Neural cell (in vitro differentiated cells): ENCODE results near the gene SLC12A9. TPM values are rescaled to one million over a fixed set of nuclear protein-coding genes. Genes with fewer than 3 reads are reported as not detected.
A peak's percentile ranks its signal among the peaks of the same experiment; 100 is the strongest.

Source experiments
- H2AFZ ChIP-seq: fragments of 200-600, 300-800 bp; sonication (generic), shearing (Covaris generic); 2 replicates; pipeline ENCODE4 v1.6.0; 2014; ENCODE audit warnings: low read depth, mild to moderate bottlenecking, antibody characterized with exemption, low read length, moderate library complexity
- H3F3A ChIP-seq: fragments of 200-600 bp; shearing (Covaris generic); 2 replicates; pipeline ENCODE4 v1.6.1; 2016; ENCODE audit warnings: mild to moderate bottlenecking, moderate library complexity, mixed read lengths, antibody characterized with exemption, low read length; ENCODE audit not compliant: insufficient read depth, poor library complexity, severe bottlenecking
- H3K27ac ChIP-seq: fragments of 200-600, 300-800 bp; sonication (generic), shearing (Covaris generic); 2 replicates; pipeline ENCODE4 v1.5.1; 2014; ENCODE audit warnings: mild to moderate bottlenecking, low read length, moderate library complexity
- H3K27me3 ChIP-seq: fragments of 300-800, 200-600 bp; sonication (generic), shearing (Covaris generic); 2 replicates; pipeline ENCODE4 v1.6.0; 2014; ENCODE audit warnings: mild to moderate bottlenecking, low read depth, low read length, moderate library complexity; ENCODE audit not compliant: insufficient read depth
- H3K36me3 ChIP-seq: fragments of 300-800, 200-600 bp; sonication (generic), shearing (Covaris generic); 2 replicates; pipeline ENCODE4 v1.5.1; 2014; ENCODE audit warnings: mild to moderate bottlenecking, antibody characterized with exemption, low read length, moderate library complexity; ENCODE audit not compliant: insufficient read depth
- H3K4me2 ChIP-seq: fragments of 300-800, 200-600 bp; sonication (generic), shearing (Covaris generic); 2 replicates; pipeline ENCODE4 v1.6.0; 2014; ENCODE audit warnings: mild to moderate bottlenecking, low read length
- H3K4me3 ChIP-seq: fragments of 300-800, 200-600 bp; sonication (generic), shearing (Covaris generic); 2 replicates; pipeline ENCODE4 v1.5.1; 2014; ENCODE audit warnings: mild to moderate bottlenecking, low read length, moderate library complexity
- H3K79me2 ChIP-seq: fragments of 200-600 bp; shearing (Covaris generic); replicated peaks from 2 replicates; pipeline ENCODE4 v1.6.0; 2014; ENCODE audit warnings: mild to moderate bottlenecking, low read length, moderate library complexity; ENCODE audit not compliant: insufficient read depth
- H3K9ac ChIP-seq: fragments of 300-800, 200-600 bp; sonication (generic), shearing (Covaris generic); 2 replicates; pipeline ENCODE4 v1.6.1; 2016; ENCODE audit warnings: mild to moderate bottlenecking, low read length, mixed read lengths
- H3K9me2 ChIP-seq: fragments of 200-600 bp; shearing (Covaris generic); 2 replicates; pipeline ENCODE4 v1.6.1; 2016; ENCODE audit warnings: mild to moderate bottlenecking, low read length, mixed read lengths; ENCODE audit not compliant: insufficient read depth
- H3K9me3 ChIP-seq: fragments of 200-600, 300-800 bp; sonication (generic), shearing (Covaris generic); 2 replicates; pipeline ENCODE4 v1.6.1; 2016; ENCODE audit warnings: mild to moderate bottlenecking, mixed run types, low read length, moderate library complexity, mixed read lengths
- H4K20me1 ChIP-seq: fragments of 200-600 bp; shearing (Covaris generic); 2 replicates; pipeline ENCODE4 v1.6.1; 2016; ENCODE audit warnings: mild to moderate bottlenecking, mixed run types; ENCODE audit not compliant: insufficient read depth
- EP300 ChIP-seq: fragments of 450-650 bp; conservative IDR thresholded peaks from 2 replicates; pipeline ENCODE4 v1.6.1; 2014; ENCODE audit warnings: antibody characterized with exemption, mild to moderate bottlenecking, moderate library complexity; ENCODE audit not compliant: poor library complexity, severe bottlenecking
- EZH2 ChIP-seq: fragments of 200-600, 300-800 bp; shearing (Covaris generic), sonication (generic); IDR thresholded peaks from 2 replicates; pipeline ENCODE4 v1.6.1; 2014; ENCODE audit warnings: antibody characterized with exemption, low read length, borderline replicate concordance, mild to moderate bottlenecking; ENCODE audit not compliant: insufficient read depth, poor library complexity, severe bottlenecking
- MXI1 ChIP-seq: fragments of 450-650 bp; conservative IDR thresholded peaks from 2 replicates; pipeline ENCODE4 v1.6.1; 2014; ENCODE audit warnings: antibody characterized with exemption, mild to moderate bottlenecking; ENCODE audit not compliant: poor library complexity, severe bottlenecking
- POLR2AphosphoS5 ChIP-seq: IDR thresholded peaks from 2 replicates; pipeline ENCODE4 v1.6.1; 2012
- RAD21 ChIP-seq: fragments of 450-650 bp; conservative IDR thresholded peaks from 2 replicates; pipeline ENCODE4 v1.6.1; 2014; ENCODE audit warnings: antibody characterized with exemption, mild to moderate bottlenecking, moderate library complexity
- SMC3 ChIP-seq: fragments of 450-650 bp; conservative IDR thresholded peaks from 2 replicates; pipeline ENCODE4 v1.6.1; 2014; ENCODE audit warnings: antibody characterized with exemption, mild to moderate bottlenecking, moderate library complexity; ENCODE audit not compliant: poor library complexity
- TAF1 ChIP-seq: IDR thresholded peaks from 2 replicates; pipeline ENCODE4 v1.6.1; 2012; ENCODE audit warnings: low read depth
- polyA plus RNA-seq: library from polyadenylated mRNA; depleted of rRNA; stranded (reverse); fragments of >200 nt; gene quantifications from 2 replicates; pipeline ENCODE4 v1.2.3, GENCODE V29; 2014
- TF ChIP-seq, protein P1 (sequence below): fragments of 450-650 bp; IDR thresholded peaks from 2 replicates; pipeline ENCODE4 v1.5.1; 2014; ENCODE audit warnings: antibody characterized with exemption, mild to moderate bottlenecking, moderate library complexity; ENCODE audit not compliant: poor library complexity, severe bottlenecking
- TF ChIP-seq, protein P2 (sequence below): IDR thresholded peaks from 2 replicates; pipeline ENCODE4 v1.6.1; 2012; ENCODE audit warnings: borderline replicate concordance

SLC12A9 gene
- polyA plus RNA-seq, 1 donor from 2014 or later, result 21.2 TPM

DNA sequence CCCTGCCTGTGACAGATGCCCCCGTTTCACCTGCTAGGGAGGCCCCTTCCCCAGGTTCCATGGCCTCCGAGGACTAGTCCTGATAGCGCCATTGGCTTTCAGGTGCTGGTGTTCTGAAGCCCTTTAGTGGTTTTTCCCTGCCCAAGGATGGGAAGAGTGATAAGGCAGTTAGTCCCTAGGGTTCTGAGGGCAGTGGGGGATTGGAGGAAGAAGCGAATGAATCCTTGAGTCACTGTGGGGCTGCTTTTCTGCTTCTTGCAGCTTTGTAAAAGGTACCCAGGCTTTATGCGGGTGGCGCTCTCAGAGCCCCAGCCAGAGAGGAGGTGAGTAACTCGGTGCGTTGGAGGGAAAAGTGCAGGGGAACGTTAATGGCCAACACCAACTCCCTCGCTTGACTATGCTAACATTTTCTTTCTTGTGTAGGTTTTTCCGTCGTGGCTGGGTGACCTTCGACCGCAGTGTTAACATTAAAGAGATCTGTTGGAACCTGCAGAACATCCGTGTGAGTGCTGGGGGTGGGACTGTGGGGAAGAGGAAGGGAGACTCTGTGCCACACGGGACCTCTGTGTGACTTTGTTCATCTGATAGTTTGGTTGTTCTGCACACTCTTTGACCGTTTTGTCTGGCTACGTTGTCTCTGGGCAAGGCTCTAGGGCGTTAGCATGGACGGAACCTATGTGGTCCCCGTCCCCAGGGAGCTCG is 33.1 kb downstream of the SLC12A9 start:
- no peak overlapping the region for H3K27ac ChIP-seq
- no peaks in the 10 kb centered on the region for H3K9me2 ChIP-seq
- H3F3A ChIP-seq, result no peaks in the 10 kb centered on the region
- peaks cover 18% of the 10 kb centered on the region for H3K36me3 ChIP-seq
- H2AFZ ChIP-seq, result no peak overlapping the region
- H3K4me2 ChIP-seq, result no peak overlapping the region
- TF ChIP-seq SMC3 (no peak), EP300 (no peak), POLR2AphosphoS5 (no peak), MXI1 (no peak), RAD21 (no peak), TAF1 (no peak), EZH2 (no peak)
- TF ChIP-seq, protein P1, sequence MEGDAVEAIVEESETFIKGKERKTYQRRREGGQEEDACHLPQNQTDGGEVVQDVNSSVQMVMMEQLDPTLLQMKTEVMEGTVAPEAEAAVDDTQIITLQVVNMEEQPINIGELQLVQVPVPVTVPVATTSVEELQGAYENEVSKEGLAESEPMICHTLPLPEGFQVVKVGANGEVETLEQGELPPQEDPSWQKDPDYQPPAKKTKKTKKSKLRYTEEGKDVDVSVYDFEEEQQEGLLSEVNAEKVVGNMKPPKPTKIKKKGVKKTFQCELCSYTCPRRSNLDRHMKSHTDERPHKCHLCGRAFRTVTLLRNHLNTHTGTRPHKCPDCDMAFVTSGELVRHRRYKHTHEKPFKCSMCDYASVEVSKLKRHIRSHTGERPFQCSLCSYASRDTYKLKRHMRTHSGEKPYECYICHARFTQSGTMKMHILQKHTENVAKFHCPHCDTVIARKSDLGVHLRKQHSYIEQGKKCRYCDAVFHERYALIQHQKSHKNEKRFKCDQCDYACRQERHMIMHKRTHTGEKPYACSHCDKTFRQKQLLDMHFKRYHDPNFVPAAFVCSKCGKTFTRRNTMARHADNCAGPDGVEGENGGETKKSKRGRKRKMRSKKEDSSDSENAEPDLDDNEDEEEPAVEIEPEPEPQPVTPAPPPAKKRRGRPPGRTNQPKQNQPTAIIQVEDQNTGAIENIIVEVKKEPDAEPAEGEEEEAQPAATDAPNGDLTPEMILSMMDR, result no peak
- TF ChIP-seq, protein P2, sequence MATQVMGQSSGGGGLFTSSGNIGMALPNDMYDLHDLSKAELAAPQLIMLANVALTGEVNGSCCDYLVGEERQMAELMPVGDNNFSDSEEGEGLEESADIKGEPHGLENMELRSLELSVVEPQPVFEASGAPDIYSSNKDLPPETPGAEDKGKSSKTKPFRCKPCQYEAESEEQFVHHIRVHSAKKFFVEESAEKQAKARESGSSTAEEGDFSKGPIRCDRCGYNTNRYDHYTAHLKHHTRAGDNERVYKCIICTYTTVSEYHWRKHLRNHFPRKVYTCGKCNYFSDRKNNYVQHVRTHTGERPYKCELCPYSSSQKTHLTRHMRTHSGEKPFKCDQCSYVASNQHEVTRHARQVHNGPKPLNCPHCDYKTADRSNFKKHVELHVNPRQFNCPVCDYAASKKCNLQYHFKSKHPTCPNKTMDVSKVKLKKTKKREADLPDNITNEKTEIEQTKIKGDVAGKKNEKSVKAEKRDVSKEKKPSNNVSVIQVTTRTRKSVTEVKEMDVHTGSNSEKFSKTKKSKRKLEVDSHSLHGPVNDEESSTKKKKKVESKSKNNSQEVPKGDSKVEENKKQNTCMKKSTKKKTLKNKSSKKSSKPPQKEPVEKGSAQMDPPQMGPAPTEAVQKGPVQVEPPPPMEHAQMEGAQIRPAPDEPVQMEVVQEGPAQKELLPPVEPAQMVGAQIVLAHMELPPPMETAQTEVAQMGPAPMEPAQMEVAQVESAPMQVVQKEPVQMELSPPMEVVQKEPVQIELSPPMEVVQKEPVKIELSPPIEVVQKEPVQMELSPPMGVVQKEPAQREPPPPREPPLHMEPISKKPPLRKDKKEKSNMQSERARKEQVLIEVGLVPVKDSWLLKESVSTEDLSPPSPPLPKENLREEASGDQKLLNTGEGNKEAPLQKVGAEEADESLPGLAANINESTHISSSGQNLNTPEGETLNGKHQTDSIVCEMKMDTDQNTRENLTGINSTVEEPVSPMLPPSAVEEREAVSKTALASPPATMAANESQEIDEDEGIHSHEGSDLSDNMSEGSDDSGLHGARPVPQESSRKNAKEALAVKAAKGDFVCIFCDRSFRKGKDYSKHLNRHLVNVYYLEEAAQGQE, result no peak
- H3K9ac ChIP-seq, result no peak overlapping the region
- no peaks in the 10 kb centered on the region for H3K9me3 ChIP-seq
- H3K27me3 ChIP-seq, result peaks cover under 1% of the 10 kb centered on the region
- H4K20me1 ChIP-seq, result no peaks in the 10 kb centered on the region
- H3K79me2 ChIP-seq, result peaks cover 5% of the 10 kb centered on the region
- no peak overlapping the region for H3K4me3 ChIP-seq

DNA sequence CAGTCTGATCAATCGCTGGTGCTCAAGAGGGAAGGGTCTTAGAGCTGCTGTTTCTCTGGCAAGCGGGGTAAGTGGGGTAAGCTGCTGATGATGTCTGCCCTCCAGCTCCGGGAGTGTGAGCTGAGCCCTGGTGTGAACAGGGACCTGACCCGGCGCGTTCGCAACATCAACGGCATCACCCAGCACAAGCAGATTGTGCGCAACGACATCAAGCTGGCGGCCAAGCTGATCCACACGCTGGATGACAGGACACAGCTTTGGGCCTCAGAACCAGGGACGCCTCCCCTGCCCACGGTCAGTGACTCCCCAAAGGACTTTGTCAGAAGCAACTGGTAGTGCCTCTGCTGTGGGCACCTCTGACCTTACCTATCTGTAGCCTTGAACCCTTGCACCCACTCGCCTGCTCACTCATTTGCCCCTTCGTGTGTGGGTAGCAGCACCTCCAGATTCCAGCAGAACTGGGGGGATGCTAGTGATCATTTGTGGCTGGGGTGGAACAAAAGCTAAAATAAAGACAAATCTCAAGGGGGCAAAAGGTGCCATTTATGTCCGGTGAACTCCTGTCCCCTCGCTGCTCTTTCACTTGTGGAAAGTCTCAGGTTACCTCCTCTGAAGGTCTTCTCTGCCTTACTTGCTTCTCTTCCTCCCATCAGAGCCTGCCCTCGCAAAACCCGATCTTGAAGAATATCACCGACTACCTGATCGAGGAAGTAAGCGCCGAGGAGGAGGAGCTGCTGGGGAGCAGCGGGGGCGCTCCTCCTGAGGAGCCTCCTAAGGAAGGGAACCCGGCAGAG is 33.8 kb downstream of the SLC12A9 start:
- peaks cover 4% of the 10 kb centered on the region for H3K27me3 ChIP-seq
- no peak overlapping the region for H3K4me2 ChIP-seq
- H3K36me3 ChIP-seq, result peaks cover 18% of the 10 kb centered on the region
- H2AFZ ChIP-seq, result no peak overlapping the region
- no peaks in the 10 kb centered on the region for H3K9me2 ChIP-seq
- TF ChIP-seq POLR2AphosphoS5, result peak; percentile 2
- TF ChIP-seq, protein P1, result no peak
- no peaks in the 10 kb centered on the region for H3K9me3 ChIP-seq
- no peak overlapping the region for H3K27ac ChIP-seq
- no peaks in the 10 kb centered on the region for H4K20me1 ChIP-seq
- no peak overlapping the region for H3K9ac ChIP-seq
- no peaks in the 10 kb centered on the region for H3F3A ChIP-seq
- no peaks in the 10 kb centered on the region for H3K79me2 ChIP-seq
- H3K4me3 ChIP-seq, result no peak overlapping the region
